Activated T-helper 9 cell treated with anti-CD3 and anti-CD28 coated beads, Interleukin-2, amount 50 U/mL, for 16 hours (primary cell): ENCODE data around the gene LTBP1.
A peak's percentile ranks its signal among the peaks of the same experiment; 100 is the strongest.
"Not testable (repeated sequence)": the region's sequence is repeated elsewhere in the genome, so short reads cannot be mapped to it uniquely, and the experiment has no call there.

Experiments
- DNase-seq: peaks from one replicate; pipeline ENCODE4 v3.0.0-alpha.2; 2020; ENCODE audit warnings: low read depth

The LTBP1 gene

GRCh38 chr2:33042819-33043218, 96.1 kb downstream of the LTBP1 start:
- DNase-seq: no peak

DNA sequence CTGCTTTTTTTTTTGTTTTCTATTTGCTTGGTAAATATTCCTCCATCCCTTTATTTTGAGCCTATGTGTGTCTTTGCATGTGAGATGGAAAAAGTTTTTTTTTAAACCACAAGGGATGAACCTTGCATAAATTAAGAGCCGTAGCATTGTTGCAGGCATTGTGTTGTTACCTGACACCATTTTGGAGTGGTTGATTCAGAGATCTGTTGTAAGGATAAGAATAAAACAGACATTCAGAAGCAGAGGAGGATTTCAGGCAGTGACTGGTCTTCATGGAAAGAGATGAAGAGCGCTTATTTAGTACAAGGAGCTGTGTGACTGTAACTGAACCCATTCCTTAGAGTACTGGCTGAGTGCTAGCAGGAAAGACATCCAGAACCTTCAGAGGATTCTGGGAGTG, 101.2 kb downstream of the LTBP1 start:
- no peak for DNase-seq

- DNase-seq: no peak
Measured at GRCh38 chr2:33051586-33052360, 105.0 kb downstream of the LTBP1 start.

DNA sequence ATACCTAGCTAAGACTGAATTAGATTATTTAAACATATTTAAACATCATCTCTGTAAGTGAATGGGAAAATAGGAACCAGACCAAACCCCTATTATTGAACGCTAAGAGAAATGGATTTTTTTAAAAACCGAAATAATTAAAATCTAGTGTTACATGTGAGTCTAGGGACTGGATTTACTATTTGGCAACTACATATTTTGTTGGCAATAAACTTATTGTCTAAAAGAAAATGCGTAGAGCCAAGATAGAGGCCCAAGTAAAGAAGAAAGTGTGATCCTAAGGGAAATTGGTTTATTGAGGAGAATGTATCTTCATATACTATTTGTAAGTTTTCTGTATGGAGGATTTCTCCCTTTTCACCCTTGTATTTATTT, 105.6 kb downstream of the LTBP1 start:
- no peak for DNase-seq

- not testable (repeated sequence) for DNase-seq
Measured at GRCh38 chr2:33052795-33053194, 106.0 kb downstream of the LTBP1 start.

DNA sequence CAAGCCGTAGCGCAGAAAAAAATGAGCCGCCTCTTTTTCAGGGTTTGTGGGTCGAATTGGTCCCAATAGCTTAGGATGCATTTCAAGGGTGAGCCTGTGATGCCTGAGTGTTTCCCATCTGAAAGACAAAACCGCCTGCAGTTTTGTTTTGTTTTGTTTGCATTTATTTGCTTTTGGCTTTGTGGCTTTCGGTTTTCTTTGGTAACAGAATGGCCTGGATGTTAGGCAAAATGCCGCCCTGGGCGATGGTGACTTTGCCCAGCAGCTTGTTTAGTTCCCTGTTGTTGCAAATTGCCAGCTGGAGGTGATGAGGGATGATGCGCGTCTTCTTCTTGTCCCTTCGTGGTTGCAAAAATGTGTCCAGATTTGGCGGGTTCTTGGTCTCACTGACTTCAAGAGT, 109.4 kb downstream of the LTBP1 start:
- no peak for DNase-seq

DNA sequence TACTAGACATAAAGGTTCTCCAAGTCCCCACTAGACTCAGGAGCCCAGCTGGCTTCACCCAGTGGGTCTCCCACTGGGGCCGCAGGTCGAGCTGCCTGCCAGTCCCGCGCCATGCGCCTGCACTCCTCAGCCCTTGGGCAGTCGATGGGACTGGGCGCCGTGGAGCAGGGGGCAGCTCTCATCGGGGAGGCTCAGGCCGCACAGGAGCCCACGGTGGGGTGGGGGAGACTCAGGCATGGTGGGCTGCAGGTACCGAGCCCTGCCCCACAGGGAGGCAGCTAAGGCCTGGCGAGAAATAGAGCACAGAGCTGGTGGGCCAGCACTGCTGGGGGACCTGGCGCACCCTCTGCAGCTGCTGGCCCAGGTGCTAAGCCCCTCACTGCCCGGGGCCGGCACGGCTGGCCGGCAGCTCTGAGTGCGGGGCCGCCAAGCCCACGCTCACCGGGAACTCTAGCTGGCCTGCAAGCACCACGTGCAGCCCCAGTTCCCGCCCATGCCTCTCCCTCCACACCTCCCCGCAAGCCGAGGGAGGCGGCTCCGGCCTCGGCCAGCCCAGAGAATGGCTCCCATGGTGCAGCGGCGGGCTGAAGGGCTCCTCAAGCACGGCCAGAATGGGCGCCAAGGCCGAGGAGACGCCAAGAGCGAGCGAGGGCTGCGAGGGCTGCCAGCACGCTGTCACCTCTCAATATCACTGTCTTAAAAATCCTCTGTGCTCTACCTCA, 110.7 kb downstream of the LTBP1 start:
- not testable (repeated sequence) for DNase-seq

- no peak for DNase-seq
Measured at GRCh38 chr2:33058716-33059470, 112.1 kb downstream of the LTBP1 start.

GRCh38 chr2:33059471-33060156, 112.9 kb downstream of the LTBP1 start:
- no peak for DNase-seq

DNA sequence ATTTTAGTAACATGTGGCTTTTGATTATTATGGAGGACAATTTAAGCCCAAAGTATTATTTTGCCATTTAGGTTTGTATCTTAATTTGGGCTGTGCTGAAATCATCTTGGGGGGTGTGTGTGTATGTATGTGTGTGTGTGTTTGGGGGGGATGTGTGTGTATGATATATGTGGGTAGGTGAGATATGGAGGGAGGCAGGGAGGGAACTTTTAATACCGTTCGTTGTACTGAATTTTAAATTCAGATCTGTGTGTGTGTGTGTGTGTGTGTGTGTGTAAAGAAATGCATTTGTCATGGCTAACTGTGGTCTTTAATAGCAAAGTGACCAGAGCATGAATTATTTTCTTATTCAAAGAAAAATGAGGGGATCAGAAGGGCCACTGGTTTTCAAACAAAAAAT, 113.7 kb downstream of the LTBP1 start:
- DNase-seq: no peak

- DNase-seq: no peak
Measured at GRCh38 chr2:33062665-33063250, 116.0 kb downstream of the LTBP1 start.

- DNase-seq: no peak
Measured at GRCh38 chr2:33064349-33064801, 117.6 kb downstream of the LTBP1 start.

- DNase-seq: no peak
Measured at GRCh38 chr2:33067598-33067997, 120.8 kb downstream of the LTBP1 start.

GRCh38 chr2:33068261-33068660, 121.5 kb downstream of the LTBP1 start:
- DNase-seq: no peak

GRCh38 chr2:33069894-33070651, 123.3 kb downstream of the LTBP1 start:
- DNase-seq: peak; percentile 4

DNA sequence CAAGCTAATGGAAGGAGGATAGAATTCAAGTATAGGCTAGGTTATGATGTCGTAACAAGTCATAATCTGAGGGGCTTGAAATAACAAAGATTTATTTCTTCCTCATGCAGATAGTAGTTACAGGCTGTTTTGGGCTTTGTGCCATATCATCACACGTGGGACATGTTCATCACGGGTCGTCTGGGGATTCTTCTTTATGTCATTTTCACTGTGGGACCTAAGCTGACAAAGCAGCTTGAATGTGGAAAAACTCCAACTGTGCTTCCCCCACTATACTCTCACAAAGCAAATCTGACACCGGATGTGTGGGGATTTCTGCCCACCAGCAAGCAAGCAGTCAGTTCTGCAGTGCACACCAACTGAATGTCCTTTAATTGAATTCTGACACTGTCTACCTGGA, 124.8 kb downstream of the LTBP1 start:
- DNase-seq: no peak

GRCh38 chr2:33072614-33073013, 125.9 kb downstream of the LTBP1 start:
- no peak for DNase-seq

DNA sequence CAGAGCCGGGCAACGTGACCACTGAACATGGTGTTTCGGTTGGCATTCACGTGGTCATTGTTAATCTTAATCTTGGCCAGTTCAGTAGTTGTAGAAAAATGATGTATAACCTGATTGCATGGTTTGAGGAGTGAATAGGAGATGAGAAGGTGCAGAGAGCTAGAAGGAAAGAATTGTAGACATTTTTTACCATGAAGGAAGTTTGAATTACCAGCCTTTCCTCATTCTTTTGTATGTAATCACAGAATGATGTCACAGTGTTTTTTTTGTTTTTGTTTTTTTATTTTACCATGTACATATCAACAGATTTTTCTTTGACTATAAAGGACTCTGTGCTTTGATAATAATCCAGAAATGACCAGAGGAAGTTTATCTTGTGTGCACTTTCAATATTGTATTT, 126.3 kb downstream of the LTBP1 start:
- no peak for DNase-seq

GRCh38 chr2:33074197-33074596, 127.4 kb downstream of the LTBP1 start:
- DNase-seq: no peak

DNA sequence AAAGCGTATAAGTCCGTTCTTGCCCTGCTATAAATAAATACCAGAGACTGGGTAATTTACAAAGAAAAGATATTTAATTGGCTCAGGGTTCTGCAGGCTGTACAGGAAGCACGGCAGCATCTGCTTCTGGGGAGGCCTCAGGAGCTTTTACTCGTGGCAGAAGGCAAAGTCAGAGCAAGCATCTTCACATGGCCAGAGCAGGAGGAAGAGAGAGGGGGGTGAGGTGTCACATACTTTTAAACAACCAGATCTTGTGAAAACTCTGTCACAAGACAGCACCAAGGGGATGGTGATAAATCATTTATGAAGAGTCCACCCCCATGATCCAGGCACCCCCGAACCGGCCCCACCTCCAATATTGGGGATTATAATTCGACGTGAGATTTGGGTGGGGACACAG, 130.6 kb downstream of the LTBP1 start:
- no peak for DNase-seq

- no peak for DNase-seq
Measured at GRCh38 chr2:33077844-33078243, 131.1 kb downstream of the LTBP1 start.
